HG02884 (cell line): ENCODE data around the gene ASCL4.

Experiments used
- ATAC-seq: cut with Tn5 transposase; IDR thresholded peaks from one replicate; pipeline ENCODE4 v1.9.1; 2021; ENCODE audit warnings: mild to moderate bottlenecking, moderate library complexity; ENCODE audit not compliant: unreplicated experiment

The ASCL4 gene

GRCh38 chr12:107778383-107779025 is 4.0 kb downstream of the ASCL4 start:
- ATAC-seq, result no peak

- ATAC-seq, result peak; percentile 62
Observed at GRCh38 chr12:107779077-107779831, 4.8 kb downstream of the ASCL4 start.

- ATAC-seq, result no peak
Observed at GRCh38 chr12:107780298-107780697, 5.8 kb downstream of the ASCL4 start.

DNA sequence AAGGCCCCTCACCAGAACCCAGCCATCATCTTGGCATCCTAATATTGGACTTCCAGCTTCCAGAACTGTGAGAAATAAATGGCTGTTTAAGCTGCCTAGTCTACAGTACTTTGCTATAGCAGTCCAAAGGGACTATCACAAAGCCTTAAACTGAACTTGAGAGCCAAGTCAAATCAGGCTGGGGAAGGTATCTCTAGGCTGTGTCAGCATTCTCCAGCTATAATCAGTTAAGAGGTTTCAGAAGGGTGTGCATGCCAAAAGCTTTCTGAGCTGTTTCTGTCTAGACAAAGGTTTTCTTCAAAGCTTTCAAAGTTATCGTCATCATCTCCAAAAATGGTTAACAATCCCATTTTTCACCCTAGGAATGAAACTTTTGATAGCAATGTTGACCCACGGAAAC is 7.6 kb downstream of the ASCL4 start:
- no peak for ATAC-seq

GRCh38 chr12:107783406-107784376 is 9.2 kb downstream of the ASCL4 start:
- peak; percentile 54 for ATAC-seq

DNA sequence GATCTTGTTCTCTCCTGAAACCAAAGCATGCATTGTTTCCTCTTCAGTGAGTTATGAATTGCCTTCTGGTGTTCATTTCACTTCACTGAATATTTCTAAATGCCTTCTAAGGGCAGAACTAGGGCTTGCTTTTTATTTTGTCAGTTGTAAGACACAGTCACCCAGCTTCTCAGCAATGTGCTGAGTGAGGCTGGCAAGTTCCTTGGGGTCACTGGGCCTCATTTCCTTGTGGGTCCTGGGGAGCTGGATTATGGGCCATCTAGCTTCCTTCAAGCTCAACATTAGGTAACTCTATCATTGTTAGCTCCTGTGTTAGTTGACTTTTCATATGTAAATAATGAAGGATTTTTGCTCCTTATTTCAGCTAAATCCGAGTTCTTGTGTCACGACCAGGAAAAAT is 13.8 kb downstream of the ASCL4 start:
- no peak for ATAC-seq

DNA sequence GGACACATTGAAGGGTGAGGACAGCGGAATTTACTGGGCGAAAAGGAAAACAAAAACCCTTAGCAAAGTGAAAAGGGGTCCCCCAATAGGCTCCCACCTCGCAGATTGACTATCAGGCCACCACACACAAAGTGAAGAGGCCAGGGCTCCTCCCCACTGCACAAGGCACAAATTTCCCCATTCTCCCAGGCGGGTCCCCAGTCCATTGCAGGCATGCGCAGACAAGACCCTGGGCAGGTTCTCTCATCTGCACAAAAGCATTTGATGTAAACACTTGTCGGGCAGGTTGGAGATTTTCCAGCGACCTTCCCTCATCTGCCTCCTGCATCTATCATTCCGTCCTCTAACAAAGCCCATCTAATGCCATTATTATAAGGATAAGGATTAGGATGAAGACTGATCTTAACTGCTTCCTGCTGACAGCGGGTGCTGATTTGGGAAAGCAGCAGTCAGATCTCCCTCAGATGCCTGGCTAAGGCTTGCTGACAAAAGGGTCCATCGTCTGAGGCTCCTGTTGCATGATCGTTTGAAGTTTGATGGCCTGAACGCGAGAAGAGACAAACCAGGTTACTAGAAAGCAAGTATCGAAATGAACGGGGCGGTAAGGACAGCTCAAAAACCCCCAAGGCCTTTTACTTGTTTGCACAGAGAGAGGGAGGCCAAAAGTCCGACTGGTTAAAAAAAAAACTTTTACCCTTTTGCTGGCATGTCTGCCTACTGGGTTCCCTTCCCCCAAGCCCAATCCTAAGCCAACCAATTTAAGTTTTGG is 14.4 kb downstream of the ASCL4 start:
- no peak for ATAC-seq

DNA sequence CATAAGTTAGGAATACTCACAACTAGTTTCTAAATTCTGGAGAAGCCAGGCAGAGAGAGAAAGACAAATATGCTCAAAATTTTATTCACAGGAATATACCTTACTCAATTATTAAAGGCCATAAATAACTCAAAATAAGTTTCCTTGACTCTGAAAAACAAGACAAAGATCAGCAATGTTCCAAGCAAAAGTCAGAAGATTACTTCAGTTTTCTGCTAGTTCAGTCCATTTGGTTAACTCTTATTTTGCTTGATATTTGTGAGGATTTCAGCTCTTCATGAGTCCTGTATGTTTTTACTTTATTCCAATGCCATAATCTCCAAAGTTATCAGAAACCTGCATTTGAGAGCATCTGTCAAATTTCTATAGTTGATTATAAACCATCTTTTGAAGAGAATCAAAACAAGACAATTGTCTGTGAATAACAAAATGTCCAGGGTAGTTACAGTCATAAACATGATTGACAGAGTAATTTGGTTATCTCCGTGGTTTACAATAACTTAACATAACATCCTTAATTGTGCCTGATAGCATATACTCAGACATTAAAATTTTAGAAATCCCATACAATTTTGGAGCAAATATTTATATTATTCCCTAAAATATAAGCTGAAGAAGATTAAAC is 17.1 kb downstream of the ASCL4 start:
- no peak for ATAC-seq

DNA sequence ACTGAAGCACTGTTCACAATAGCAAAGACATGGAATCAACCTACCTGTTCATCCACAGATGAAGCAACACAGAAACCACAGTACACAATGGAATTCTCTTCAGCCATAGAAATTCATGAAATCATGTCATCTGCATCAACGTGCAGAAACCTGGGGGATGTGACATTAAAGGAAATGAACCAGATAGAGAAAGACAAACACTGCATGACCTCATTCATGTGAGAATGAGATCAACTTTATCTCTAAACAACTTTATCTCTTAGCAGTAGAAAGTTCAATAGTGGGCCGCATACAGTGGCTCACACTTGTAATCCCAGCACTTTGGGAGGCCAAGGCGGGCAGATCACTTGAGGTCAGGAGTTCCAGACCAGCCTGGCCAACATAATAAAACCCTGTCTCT is 19.9 kb downstream of the ASCL4 start:
- no peak for ATAC-seq

GRCh38 chr12:107798580-107798979 is 24.1 kb downstream of the ASCL4 start:
- ATAC-seq, result no peak

DNA sequence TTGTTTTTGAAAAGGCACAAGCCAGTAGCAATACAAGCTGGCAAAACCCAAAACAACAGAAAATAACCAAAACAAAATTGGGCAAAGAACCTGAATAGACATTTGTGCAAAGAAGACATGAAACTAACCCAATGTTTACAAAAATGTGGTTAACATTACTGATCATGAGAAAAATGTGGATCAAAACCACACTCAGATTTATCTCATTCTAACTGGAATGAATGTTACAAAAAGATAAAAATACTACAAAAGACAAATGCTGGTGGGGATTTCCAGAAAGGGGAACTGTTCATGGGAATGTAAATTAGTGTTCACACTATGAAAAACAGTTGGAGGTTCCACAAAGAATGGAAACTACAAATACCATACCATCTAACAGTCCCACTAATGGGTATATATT is 26.6 kb downstream of the ASCL4 start:
- no peak for ATAC-seq

DNA sequence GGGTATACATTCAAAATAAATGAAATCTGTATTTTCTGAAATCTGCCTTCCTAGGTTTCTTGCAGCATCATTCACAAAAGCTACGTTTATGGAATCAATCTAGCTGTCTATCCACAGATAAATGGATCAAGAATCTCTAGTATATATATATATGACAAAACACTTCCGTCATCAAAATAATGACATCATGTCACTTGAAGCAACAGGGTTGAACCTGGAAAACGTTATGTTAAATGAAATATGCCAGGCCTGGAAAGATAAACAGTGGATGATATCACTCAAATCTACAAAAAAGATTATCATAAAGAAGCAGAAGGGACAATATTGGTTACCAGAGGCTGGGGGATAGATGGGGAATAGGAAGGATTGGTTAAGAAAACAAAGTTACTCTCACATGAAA is 28.6 kb downstream of the ASCL4 start:
- ATAC-seq, result no peak

DNA sequence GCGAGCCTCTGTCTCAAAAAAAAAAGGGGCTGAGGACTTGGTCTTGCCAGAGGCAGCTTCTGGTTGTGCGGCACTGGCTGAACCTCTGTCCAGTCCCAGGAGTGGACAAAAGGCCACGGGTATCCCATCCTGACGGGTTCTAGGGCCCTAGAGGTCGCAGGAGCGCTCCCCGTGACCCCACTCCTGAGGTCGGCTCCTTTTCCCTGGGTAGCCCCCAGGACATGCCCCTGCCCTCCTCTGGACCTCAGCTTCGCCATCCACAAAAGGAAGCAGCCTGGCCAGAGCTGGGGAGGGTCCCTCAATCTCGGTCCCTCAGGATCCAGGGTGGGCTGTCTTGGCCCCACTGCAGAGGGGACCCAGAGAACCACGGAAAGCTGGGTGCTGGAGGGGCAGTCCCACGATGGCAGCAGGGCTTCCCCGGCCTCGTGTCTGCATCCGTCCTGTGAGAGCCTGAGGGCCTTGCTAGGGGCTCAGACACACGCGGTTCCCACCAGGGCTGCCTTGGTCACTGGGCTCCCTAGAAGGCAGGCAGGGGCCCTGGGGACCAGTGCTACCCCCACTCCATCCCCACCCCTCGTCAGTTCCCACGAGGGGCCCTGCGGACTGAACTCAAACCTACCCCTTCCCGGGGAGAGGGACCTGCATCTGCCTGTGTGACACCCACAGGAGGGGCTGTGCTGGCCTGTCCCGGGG is 31.1 kb downstream of the ASCL4 start:
- ATAC-seq, result no peak

DNA sequence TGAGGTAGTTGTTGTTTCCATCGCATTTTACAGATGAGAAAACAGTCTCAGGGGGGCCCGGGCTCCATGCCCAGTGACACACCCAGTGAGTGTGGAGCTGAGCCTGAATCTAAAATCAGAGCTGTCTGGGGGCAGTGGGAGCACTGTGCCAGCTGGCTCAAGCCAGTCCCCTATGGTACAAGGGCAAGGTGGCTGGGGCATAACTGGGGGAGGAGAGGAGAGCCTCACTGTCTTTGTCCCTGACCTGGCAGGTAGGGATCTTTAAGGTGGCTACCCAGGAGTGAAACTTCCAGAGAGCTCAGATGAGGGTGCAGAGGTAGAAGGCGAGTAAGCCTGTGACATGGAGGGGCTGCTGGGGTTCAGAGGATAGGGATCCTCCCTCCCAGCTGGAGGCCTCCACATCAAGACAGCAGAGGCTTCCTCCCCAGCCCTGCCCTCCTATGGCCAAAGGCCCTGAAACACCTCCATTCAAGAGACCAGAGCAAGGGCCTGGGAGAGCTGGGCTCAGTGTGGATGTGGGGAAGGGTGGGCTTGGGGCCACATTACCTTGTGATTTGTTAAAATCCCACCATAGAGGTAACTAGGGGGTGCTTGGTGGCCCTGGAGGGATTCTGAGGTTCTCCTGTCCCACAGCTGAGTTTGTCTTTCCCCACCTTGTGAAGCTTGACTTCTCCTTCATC is 33.1 kb downstream of the ASCL4 start:
- ATAC-seq, result no peak

- no peak for ATAC-seq
Observed at GRCh38 chr12:107817250-107817649, 42.7 kb downstream of the ASCL4 start.

DNA sequence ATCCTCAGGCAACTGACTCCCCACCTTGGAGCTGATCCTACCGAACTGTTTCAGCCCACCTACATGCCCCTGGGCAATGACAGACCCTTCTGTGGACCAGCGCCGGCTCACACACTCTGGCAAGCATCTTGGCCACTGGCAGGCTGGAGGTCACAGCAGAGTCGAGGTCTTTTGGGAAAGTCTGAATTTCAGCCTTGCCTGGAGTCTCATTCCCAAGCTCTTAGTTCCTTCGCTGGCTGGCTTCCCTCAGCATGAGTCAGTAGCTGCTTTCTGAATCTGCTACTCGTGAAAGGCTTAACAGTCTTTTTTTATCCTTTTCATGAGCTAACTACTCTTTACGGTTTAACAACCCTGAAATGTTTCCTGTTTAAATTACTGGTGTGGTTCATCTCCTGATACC is 44.5 kb downstream of the ASCL4 start:
- no peak for ATAC-seq

- ATAC-seq, result no peak
Observed at GRCh38 chr12:107822356-107822755, 47.9 kb downstream of the ASCL4 start.
